HL-60 (cell line): ENCODE results near the gene KLK11.
"Not testable (repeated sequence)": the region's sequence is repeated elsewhere in the genome, so short reads cannot be mapped to it uniquely, and the experiment has no call there.

Experiments
- DNase-seq, 2 experiments: peaks; one replicate each; pipeline ENCODE4 v3.0.0-alpha.2; 2010 to 2020; ENCODE audit warnings: low read depth in 1 of 2, low spot score in 1 of 2
- H3K27ac ChIP-seq: fragments of 250-450 bp; sonication (Bioruptor Pico); replicated peaks from 2 replicates; pipeline ENCODE4 v1.5.1; 2020; ENCODE audit warnings: mild to moderate bottlenecking, moderate library complexity
- H3K27me3 ChIP-seq: fragments of 250-450 bp; sonication (Bioruptor Pico); 2 replicates; pipeline ENCODE4 v1.5.1; 2021; ENCODE audit warnings: mild to moderate bottlenecking, moderate library complexity; ENCODE audit not compliant: insufficient read depth, poor library complexity, severe bottlenecking
- H3K4me3 ChIP-seq: replicated peaks from 2 replicates; pipeline ENCODE4 v1.5.1; 2011; ENCODE audit warnings: mild to moderate bottlenecking, control low read depth, low read length; ENCODE audit not compliant: insufficient read depth
- GABPA ChIP-seq: IDR thresholded peaks from 2 replicates; pipeline ENCODE4 v1.6.1; 2012; ENCODE audit warnings: low read depth
- POLR2AphosphoS5 ChIP-seq: IDR thresholded peaks from 2 replicates; pipeline ENCODE4 v1.6.1; 2012; ENCODE audit warnings: low read depth
- SPI1 ChIP-seq: IDR thresholded peaks from 2 replicates; pipeline ENCODE4 v1.6.1; 2012; ENCODE audit warnings: low read depth, mild to moderate bottlenecking, borderline replicate concordance
- TF ChIP-seq, protein P1 (sequence below): IDR thresholded peaks from one replicate; pipeline ENCODE4 v1.5.1; 2011; ENCODE audit warnings: low read length, control low read depth, inconsistent platforms; ENCODE audit not compliant: insufficient read depth
- TF ChIP-seq, protein P2 (sequence below): IDR thresholded peaks from 2 replicates; pipeline ENCODE4 v1.6.1; 2012; ENCODE audit warnings: low read depth; ENCODE audit not compliant: insufficient replicate concordance

KLK11 gene

DNA sequence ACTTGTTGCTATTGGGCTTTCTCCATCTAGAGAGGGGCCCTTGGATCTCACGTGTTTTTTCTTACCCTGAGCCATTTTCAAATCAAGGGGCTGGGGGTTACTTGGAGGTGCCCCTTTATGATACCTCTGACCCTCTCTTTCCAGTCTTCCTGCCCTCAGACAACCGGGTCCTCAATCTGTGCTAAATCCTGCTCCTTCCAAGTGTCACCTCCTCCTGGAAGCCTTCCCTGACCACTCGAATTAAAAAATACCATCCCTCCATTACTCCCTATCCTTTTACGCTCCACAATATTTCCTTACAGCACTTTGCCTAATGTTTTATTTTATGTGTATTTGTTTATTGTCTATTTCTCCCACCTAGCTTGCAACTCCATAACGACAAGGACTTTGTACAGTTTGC, 28.4 kb downstream of the KLK11 start:
- H3K4me3 ChIP-seq = no peak overlapping the region
- no peak overlapping the region for H3K27ac ChIP-seq
- peaks cover 5% of the 10 kb centered on the region for H3K27me3 ChIP-seq
- TF ChIP-seq, protein P1, sequence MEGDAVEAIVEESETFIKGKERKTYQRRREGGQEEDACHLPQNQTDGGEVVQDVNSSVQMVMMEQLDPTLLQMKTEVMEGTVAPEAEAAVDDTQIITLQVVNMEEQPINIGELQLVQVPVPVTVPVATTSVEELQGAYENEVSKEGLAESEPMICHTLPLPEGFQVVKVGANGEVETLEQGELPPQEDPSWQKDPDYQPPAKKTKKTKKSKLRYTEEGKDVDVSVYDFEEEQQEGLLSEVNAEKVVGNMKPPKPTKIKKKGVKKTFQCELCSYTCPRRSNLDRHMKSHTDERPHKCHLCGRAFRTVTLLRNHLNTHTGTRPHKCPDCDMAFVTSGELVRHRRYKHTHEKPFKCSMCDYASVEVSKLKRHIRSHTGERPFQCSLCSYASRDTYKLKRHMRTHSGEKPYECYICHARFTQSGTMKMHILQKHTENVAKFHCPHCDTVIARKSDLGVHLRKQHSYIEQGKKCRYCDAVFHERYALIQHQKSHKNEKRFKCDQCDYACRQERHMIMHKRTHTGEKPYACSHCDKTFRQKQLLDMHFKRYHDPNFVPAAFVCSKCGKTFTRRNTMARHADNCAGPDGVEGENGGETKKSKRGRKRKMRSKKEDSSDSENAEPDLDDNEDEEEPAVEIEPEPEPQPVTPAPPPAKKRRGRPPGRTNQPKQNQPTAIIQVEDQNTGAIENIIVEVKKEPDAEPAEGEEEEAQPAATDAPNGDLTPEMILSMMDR = no peak
- TF ChIP-seq GABPA (no peak), SPI1 (no peak), POLR2AphosphoS5 (no peak)
- TF ChIP-seq, protein P2, sequence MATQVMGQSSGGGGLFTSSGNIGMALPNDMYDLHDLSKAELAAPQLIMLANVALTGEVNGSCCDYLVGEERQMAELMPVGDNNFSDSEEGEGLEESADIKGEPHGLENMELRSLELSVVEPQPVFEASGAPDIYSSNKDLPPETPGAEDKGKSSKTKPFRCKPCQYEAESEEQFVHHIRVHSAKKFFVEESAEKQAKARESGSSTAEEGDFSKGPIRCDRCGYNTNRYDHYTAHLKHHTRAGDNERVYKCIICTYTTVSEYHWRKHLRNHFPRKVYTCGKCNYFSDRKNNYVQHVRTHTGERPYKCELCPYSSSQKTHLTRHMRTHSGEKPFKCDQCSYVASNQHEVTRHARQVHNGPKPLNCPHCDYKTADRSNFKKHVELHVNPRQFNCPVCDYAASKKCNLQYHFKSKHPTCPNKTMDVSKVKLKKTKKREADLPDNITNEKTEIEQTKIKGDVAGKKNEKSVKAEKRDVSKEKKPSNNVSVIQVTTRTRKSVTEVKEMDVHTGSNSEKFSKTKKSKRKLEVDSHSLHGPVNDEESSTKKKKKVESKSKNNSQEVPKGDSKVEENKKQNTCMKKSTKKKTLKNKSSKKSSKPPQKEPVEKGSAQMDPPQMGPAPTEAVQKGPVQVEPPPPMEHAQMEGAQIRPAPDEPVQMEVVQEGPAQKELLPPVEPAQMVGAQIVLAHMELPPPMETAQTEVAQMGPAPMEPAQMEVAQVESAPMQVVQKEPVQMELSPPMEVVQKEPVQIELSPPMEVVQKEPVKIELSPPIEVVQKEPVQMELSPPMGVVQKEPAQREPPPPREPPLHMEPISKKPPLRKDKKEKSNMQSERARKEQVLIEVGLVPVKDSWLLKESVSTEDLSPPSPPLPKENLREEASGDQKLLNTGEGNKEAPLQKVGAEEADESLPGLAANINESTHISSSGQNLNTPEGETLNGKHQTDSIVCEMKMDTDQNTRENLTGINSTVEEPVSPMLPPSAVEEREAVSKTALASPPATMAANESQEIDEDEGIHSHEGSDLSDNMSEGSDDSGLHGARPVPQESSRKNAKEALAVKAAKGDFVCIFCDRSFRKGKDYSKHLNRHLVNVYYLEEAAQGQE = no peak
- DNase-seq = no peak

DNA sequence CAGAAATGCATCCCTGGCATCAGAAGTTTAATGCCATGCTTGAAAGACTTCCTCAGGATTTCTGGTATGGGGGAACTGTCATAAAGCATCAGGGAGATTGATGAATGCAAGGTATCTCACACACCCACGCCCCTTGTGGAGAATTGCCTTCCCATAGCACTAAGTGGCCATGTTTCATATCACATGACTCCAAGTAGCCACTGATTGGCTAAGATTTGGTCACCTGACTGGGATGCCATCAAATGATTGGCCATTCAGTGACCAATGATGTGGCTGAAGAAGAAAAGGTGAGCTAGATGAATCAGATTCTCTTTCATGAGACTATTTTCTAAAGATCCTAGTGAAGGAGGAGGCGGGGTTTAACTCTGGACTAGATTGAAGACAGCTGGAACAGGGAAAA, 32.3 kb downstream of the KLK11 start:
- no peak overlapping the region for H3K27ac ChIP-seq
- no peak for TF ChIP-seq GABPA
- TF ChIP-seq POLR2AphosphoS5 = no peak
- TF ChIP-seq, protein P1 = no peak
- TF ChIP-seq, protein P2 = no peak
- TF ChIP-seq SPI1 = no peak
- DNase-seq = no peak
- H3K27me3 ChIP-seq = no peaks in the 10 kb centered on the region
- no peak overlapping the region for H3K4me3 ChIP-seq

- no peaks in the 10 kb centered on the region for H3K27me3 ChIP-seq
- H3K4me3 ChIP-seq = no peak overlapping the region
- no peak for DNase-seq
- no peak overlapping the region for H3K27ac ChIP-seq
- TF ChIP-seq SPI1 (no peak), GABPA (no peak), POLR2AphosphoS5 (no peak)
- TF ChIP-seq, protein P1 = no peak
- TF ChIP-seq, protein P2 = no peak
Observed at GRCh38 chr19:50992666-50993035, 33.8 kb downstream of the KLK11 start.

DNA sequence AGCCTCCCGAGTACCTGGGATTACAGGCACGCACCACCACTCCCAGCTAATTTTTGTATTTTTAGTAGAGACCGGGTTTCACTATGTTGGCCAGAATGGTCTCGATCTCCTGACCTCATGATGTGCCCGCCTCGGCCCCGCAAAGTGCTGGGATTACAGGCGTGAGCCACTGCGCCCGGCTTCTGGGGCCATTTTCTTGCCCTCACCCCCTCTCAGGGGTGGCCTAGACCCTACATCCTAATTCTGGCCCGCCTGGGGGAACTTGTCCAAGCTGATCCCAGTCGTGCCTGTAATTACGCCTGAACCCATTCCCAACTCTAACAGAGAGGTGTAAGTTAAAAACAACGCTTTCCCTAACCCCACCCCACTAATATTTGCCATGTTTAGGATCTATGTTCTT, 42.0 kb downstream of the KLK11 start:
- H3K27ac ChIP-seq, H3K27me3 ChIP-seq, DNase-seq, H3K4me3 ChIP-seq: not testable (repeated sequence)
